ENCODE data around the gene PEX11B. TPM values are rescaled to one million over a fixed set of nuclear protein-coding genes. Genes with fewer than 3 reads are reported as not detected.

PEX11B gene
- total and polyA plus RNA-seq, 2 experiments from 2014 or later, result 7.4 to 9.1 TPM

DNA sequence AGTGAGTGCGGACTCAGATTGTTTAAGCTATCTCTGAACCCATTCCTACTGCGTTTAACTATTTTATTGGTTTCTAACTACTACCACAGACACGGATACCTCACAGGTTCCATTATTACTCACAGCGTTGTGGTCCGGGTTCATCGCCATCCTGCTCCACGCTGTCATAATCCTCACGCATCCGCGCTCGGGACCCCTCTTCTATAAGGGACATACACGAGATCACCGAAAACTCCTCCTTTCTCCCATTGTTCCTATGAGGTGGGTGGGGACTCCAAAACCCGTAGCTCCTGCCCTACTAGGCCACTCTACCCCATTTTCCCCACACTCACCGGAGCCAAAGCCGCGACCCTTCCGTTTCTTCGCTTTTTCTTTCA is 8.2 kb upstream of the PEX11B start (continued):
- no peak for TF ChIP-seq ZNF462 (CRISPR knock-in tag; IDR thresholded peaks at IDR 0.05)
- no peak for TF ChIP-seq CREB1 (CRISPR knock-in tag; IDR thresholded peaks at IDR 0.05; ENCODE audit: low read depth)
- TF ChIP-seq POLR2AphosphoS5 (IDR thresholded peaks at IDR 0.05; ENCODE audit: low read depth), result no peak
- TF ChIP-seq ETS1 (IDR thresholded peaks at IDR 0.05), result no peak
- no peak for TF ChIP-seq ZNF331 (CRISPR knock-in tag; IDR thresholded peaks at IDR 0.05; ENCODE audit: low read depth)
- no peak for TF ChIP-seq JUNB (IDR thresholded peaks at IDR 0.05; ENCODE audit: unreplicated experiment)
- no peak for TF ChIP-seq EZH2phosphoT487 (IDR thresholded peaks at IDR 0.05; ENCODE audit: unreplicated experiment)
- TF ChIP-seq EZH2 (IDR thresholded peaks at IDR 0.05; ENCODE audit: low read depth, unreplicated experiment), result no peak
- TF ChIP-seq ZNF114 (CRISPR knock-in tag; IDR thresholded peaks at IDR 0.05), result no peak
- no peak for TF ChIP-seq REST (IDR thresholded peaks at IDR 0.05; ENCODE audit: unreplicated experiment)
